GM12878 (cell line): ENCODE measurements around the gene SNX33. TPM values are rescaled to one million over a fixed set of nuclear protein-coding genes. Genes with fewer than 3 reads are reported as not detected.
A peak's percentile ranks its signal among the peaks of the same experiment; 100 is the strongest.

Experiments used
- ATAC-seq: fragments of 200-7000 bp; cut with Tn5 transposase; 3 replicates; pipeline ENCODE4 v1.9.1; 2020; ENCODE audit warnings: mild to moderate bottlenecking, moderate library complexity
- BruUV-seq: library from RNA; stranded (reverse); fragments of 400-500 nt; replicated peaks from 2 replicates; lab custom pipeline; 2021; lab: Mats Ljungman, UMichigan
- CTCF ChIA-PET: fragments of 300-600 bp; sonication (Branson Sonifier 250); formaldehyde crosslinking; extraction: SDS; loops from one replicate; lab custom pipeline; 2021; ENCODE audit warnings: inconsistent platforms; lab: Yijun Ruan, JAX
- POLR2A ChIA-PET: fragments of 350-600 bp; formaldehyde crosslinking; extraction: SDS; loops from one replicate; lab custom pipeline; 2021; ENCODE audit warnings: inconsistent platforms; lab: Charles Lee
- RAD21 ChIA-PET: fragments of 300-600 bp; sonication (Branson Sonifier 250); formaldehyde crosslinking; loops from one replicate; lab custom pipeline; 2023; ENCODE audit warnings: antibody characterized with exemption; ENCODE audit not compliant: unreplicated experiment; lab: Charles Lee
- SMC1A ChIA-PET: fragments of 300-600 bp; sonication (Branson Sonifier 250); formaldehyde crosslinking; loops from one replicate; lab custom pipeline; 2023; ENCODE audit not compliant: unreplicated experiment, uncharacterized antibody; lab: Charles Lee
- DNase-seq: peaks from one replicate; pipeline ENCODE4 v3.0.0-alpha.2; 2011; ENCODE audit warnings: low read depth, low spot score
- FAIRE-seq: peaks from 3 replicates; lab custom pipeline; 2011; peaks lifted over from hg19 to GRCh38; lab: Jason Lieb, UNC
- H2AFZ ChIP-seq: 2 replicates; pipeline ENCODE4 v1.6.0; 2011; ENCODE audit warnings: low read depth, low read length, control low read depth; ENCODE audit not compliant: control insufficient read depth
- H3K27ac ChIP-seq: 2 replicates; pipeline ENCODE4 v1.5.1; 2011; ENCODE audit warnings: control low read depth; ENCODE audit not compliant: control insufficient read depth, insufficient read depth
- H3K27me3 ChIP-seq, 2 experiments: replicated peaks in 1 of 2; 2 replicates each; pipeline versions ENCODE4 v1.6.0 to v1.6.1; 2011; ENCODE audit warnings: low read length in 1 of 2; ENCODE audit not compliant: control insufficient read depth in 2 of 2, insufficient read depth in 2 of 2
- H3K36me3 ChIP-seq, 2 experiments: 2 replicates each; pipeline ENCODE4 v1.5.1; 2011; ENCODE audit warnings: low read length in 1 of 2; ENCODE audit not compliant: control insufficient read depth in 2 of 2, insufficient read depth in 2 of 2
- H3K4me1 ChIP-seq: 2 replicates; pipeline ENCODE4 v1.6.1; 2011; ENCODE audit warnings: mild to moderate bottlenecking, low read length, moderate library complexity, mixed read lengths; ENCODE audit not compliant: control insufficient read depth, insufficient read depth
- H3K4me2 ChIP-seq: 2 replicates; pipeline ENCODE4 v1.6.0; 2011; ENCODE audit warnings: control low read depth; ENCODE audit not compliant: control insufficient read depth, insufficient read depth
- H3K4me3 ChIP-seq: fragments of 200-600 bp; sonication (generic); 2 replicates; pipeline ENCODE4 v1.5.1; 2016
- H3K79me2 ChIP-seq: 2 replicates; pipeline ENCODE4 v1.6.0; 2011; ENCODE audit warnings: low read length; ENCODE audit not compliant: control insufficient read depth, insufficient read depth
- H3K9ac ChIP-seq: 2 replicates; pipeline ENCODE4 v1.8.0; 2011; ENCODE audit warnings: low read length, control low read depth, mixed read lengths; ENCODE audit not compliant: control insufficient read depth, insufficient read depth
- H3K9me3 ChIP-seq: replicated peaks from 3 replicates; pipeline ENCODE4 v1.5.1; 2011; ENCODE audit warnings: mild to moderate bottlenecking, low read length; ENCODE audit not compliant: control insufficient read depth, insufficient read depth
- H4K20me1 ChIP-seq: 2 replicates; pipeline ENCODE4 v1.6.0; 2011; ENCODE audit not compliant: control insufficient read depth, insufficient read depth
- IRF4 ChIP-seq: IDR thresholded peaks from 2 replicates; pipeline ENCODE4 v1.6.1; 2011; ENCODE audit warnings: low read depth, low read length
- NFYB ChIP-seq: IDR thresholded peaks from 2 replicates; pipeline ENCODE4 v1.6.1; 2011; ENCODE audit warnings: low read depth, mild to moderate bottlenecking, low read length, improper control_type of control experiment, moderate library complexity; ENCODE audit not compliant: insufficient read depth
- SMC3 ChIP-seq: IDR thresholded peaks from 2 replicates; pipeline ENCODE4 v1.6.1; 2011; ENCODE audit warnings: low read length, improper control_type of control experiment, borderline replicate concordance
- SREBF1 ChIP-seq: IDR thresholded peaks from 2 replicates; pipeline ENCODE4 v1.6.1; 2012; ENCODE audit warnings: mild to moderate bottlenecking, low read length
- SREBF2 ChIP-seq: IDR thresholded peaks from 2 replicates; pipeline ENCODE4 v1.6.1; 2012; ENCODE audit warnings: mild to moderate bottlenecking, low read length
- WGBS: methylation state at CpG from one replicate; pipeline ENCODE4 v1.1.6; 2016; ENCODE audit warnings: low lambda C conversion rate; ENCODE audit not compliant: insufficient replicate concordance, insufficient coverage; ENCODE audit errors: missing lambda C conversion rate; 5-methylcytosine and 5-hydroxymethylcytosine counted together
- in situ Hi-C: fragments of 300-500 bp; cut with MboI; formaldehyde crosslinking; loops from 9 replicates; pipeline ENCODE4 v1.14.3; 2018; ENCODE audit warnings: mixed read lengths
- intact Hi-C: fragments of 100-400 bp; cut with micrococcal nuclease; formaldehyde crosslinking; loops from one replicate; pipeline ENCODE4 v1.14.2; 2022; ENCODE audit not compliant: unreplicated experiment
- polyA plus RNA-seq, 11 experiments: library from polyadenylated mRNA; depleted of rRNA in 4 of 11; unstranded in 6 of 11; stranded (reverse) in 5 of 11; fragments of >200 nt; fragmentation: Nextera tagmentation in 4 of 11; fragmentation: Illumina TruSeq in 1 of 11; extraction: Ambion mirVana in 4 of 11; extraction: Trizol in 1 of 11; gene quantifications; 1 replicate in 1 of 11; 2 replicates in 10 of 11; pipeline versions ENCODE4 v1.2.1 to v1.2.3, GENCODE V29; 2011 to 2016; ENCODE audit warnings: inconsistent platforms in 2 of 11, missing spikeins in 2 of 11, low read depth in 1 of 11
- total RNA-seq, 4 experiments: library from RNA; depleted of rRNA in 3 of 4; stranded (reverse); fragments of >200 nt in 3 of 4; fragmentation: Illumina TruSeq in 1 of 4; extraction: Trizol in 1 of 4; gene quantifications; 2 replicates each; pipeline versions ENCODE4 v1.2.1 to v1.2.3, GENCODE V29; 2013 to 2021
- TF ChIP-seq, protein P1 (sequence below): fragments of 150-350 bp; IDR thresholded peaks from 2 replicates; pipeline ENCODE4 v1.6.1; 2014; ENCODE audit warnings: mild to moderate bottlenecking, low read depth, low read length
- TF ChIP-seq, protein P2 (sequence below): IDR thresholded peaks from 2 replicates; pipeline ENCODE4 v1.6.1; 2012; ENCODE audit warnings: low read length, inconsistent platforms
- TF ChIP-seq, protein P3 (sequence below): fragments of 450-650 bp; formaldehyde crosslinking; IDR thresholded peaks from 2 replicates; pipeline ENCODE4 v1.4.0; 2022; ENCODE audit warnings: mild to moderate bottlenecking, moderate library complexity
- TF ChIP-seq, protein P4 (sequence below): fragments of 450-650 bp; conservative IDR thresholded peaks from 2 replicates; pipeline ENCODE4 v1.6.1; 2017; ENCODE audit warnings: mild to moderate bottlenecking, moderate library complexity

Gene SNX33
- total and polyA plus RNA-seq, 10 of the 15 experiments (the other 5 are each of a cell fraction or from before 2014, with no cell fraction given) = 0.13 to 1.9 (median 0.55) TPM

DNA sequence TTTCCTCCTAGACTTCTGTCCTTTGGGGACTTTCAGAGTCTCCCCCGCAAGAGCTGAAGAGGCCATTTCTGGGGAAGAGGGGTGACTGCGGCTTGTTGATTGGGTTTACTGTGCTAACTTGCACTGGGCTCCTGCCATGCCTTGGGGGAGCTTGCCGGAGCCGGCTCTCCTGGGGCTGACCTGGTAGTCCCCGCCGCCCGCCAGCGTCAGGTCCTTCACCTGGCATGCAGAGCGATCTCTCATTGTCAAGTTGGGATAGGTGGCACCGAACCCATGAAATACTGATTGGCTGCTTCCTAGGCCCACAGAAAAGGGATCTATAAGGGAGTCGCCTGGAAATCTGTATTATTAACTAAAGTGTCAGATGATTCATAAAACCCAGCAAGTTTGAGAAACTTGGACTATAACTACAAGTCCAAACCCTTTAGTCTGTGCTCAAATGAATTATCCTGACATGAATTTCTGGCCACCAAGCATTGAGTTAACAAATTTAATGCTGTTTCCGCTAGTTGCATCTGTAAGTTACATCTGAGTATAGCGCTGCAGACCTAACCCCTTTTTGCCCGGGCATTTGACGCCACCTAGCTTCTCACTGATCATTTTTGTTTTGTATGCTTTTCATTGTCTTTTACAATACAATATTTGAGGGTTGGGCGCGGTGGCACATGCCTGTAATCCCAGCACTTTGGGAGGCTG, 7.1 kb upstream of the SNX33 start:
- SMC1A ChIA-PET = interaction anchor here (0.7 to 3.9 kb wide), 17 partner anchors 10 to 273 kb away, joined by 3 to 27 read pairs (median 4); partner anchors contain the start of genes MAN2C1, SIN3A and SNUPN
- Histone ChIP-seq H4K20me1 (peaks cover 2% of the 10 kb centered on the region; the same call in 1 of the 2 replicates), H3K36me3 (no peaks in the 10 kb centered on the region; a peak in 1 of 4 replicates), H3K4me3 (peak overlapping the region; percentile 76), H3K79me2 (peaks cover 32% of the 10 kb centered on the region), H3K4me2 (peak overlapping the region; percentile 5), H3K9ac (peak overlapping the region; percentile 89), H3K27ac (peak overlapping the region; percentile 75), H3K4me1 (no peaks in the 10 kb centered on the region), H2AFZ (peak overlapping the region; percentile 88), H3K9me3 (no peaks in the 10 kb centered on the region), H3K27me3 (no peaks in the 10 kb centered on the region)
- peak; percentile 52 for DNase-seq
- TSS peak; percentile 95 for BruUV-seq
- intact Hi-C loops = loop anchor here (1.0 to 10.0 kb wide), 5 partner anchors 15 to 706 kb away; partner anchors contain the start of genes COX5A, MAN2C1 and SNUPN
- FAIRE-seq = no peak
- POLR2A ChIA-PET = interaction anchor here (0.5 to 5.0 kb wide), 15 partner anchors 11 to 694 kb away, joined by 3 to 110 read pairs (median 4); partner anchors contain the start of genes MAN2C1, PTPN9, SIN3A and SNUPN
- under 1% methylated on average over 17 of the region's 17 CpGs for WGBS
- RAD21 ChIA-PET = interaction anchor here (0.6 to 5.1 kb wide), 15 partner anchors 10 to 611 kb away, joined by 3 to 69 read pairs (median 4); partner anchors contain the start of genes MAN2C1, SIN3A and SNUPN
- CTCF ChIA-PET = interaction anchor here (0.6 to 5.5 kb wide), 24 partner anchors 8 to 277 kb away, joined by 3 to 86 read pairs (median 4); partner anchors contain the start of genes MAN2C1, SIN3A and SNUPN
- ATAC-seq = peak; percentile 58
- in situ Hi-C loops = no loop called here
- TF ChIP-seq, protein P1, sequence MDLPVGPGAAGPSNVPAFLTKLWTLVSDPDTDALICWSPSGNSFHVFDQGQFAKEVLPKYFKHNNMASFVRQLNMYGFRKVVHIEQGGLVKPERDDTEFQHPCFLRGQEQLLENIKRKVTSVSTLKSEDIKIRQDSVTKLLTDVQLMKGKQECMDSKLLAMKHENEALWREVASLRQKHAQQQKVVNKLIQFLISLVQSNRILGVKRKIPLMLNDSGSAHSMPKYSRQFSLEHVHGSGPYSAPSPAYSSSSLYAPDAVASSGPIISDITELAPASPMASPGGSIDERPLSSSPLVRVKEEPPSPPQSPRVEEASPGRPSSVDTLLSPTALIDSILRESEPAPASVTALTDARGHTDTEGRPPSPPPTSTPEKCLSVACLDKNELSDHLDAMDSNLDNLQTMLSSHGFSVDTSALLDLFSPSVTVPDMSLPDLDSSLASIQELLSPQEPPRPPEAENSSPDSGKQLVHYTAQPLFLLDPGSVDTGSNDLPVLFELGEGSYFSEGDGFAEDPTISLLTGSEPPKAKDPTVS = no peak
- TF ChIP-seq, protein P2, sequence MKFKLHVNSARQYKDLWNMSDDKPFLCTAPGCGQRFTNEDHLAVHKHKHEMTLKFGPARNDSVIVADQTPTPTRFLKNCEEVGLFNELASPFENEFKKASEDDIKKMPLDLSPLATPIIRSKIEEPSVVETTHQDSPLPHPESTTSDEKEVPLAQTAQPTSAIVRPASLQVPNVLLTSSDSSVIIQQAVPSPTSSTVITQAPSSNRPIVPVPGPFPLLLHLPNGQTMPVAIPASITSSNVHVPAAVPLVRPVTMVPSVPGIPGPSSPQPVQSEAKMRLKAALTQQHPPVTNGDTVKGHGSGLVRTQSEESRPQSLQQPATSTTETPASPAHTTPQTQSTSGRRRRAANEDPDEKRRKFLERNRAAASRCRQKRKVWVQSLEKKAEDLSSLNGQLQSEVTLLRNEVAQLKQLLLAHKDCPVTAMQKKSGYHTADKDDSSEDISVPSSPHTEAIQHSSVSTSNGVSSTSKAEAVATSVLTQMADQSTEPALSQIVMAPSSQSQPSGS = no peak
- TF ChIP-seq SREBF1 (peak; percentile 37; the same call in 1 of the 2 replicates), IRF4 (no peak), SREBF2 (no peak), SMC3 (peak; percentile 30; the same call in 1 of the 2 replicates), NFYB (no peak; the same call in 1 of the 2 replicates)
- TF ChIP-seq, protein P3, sequence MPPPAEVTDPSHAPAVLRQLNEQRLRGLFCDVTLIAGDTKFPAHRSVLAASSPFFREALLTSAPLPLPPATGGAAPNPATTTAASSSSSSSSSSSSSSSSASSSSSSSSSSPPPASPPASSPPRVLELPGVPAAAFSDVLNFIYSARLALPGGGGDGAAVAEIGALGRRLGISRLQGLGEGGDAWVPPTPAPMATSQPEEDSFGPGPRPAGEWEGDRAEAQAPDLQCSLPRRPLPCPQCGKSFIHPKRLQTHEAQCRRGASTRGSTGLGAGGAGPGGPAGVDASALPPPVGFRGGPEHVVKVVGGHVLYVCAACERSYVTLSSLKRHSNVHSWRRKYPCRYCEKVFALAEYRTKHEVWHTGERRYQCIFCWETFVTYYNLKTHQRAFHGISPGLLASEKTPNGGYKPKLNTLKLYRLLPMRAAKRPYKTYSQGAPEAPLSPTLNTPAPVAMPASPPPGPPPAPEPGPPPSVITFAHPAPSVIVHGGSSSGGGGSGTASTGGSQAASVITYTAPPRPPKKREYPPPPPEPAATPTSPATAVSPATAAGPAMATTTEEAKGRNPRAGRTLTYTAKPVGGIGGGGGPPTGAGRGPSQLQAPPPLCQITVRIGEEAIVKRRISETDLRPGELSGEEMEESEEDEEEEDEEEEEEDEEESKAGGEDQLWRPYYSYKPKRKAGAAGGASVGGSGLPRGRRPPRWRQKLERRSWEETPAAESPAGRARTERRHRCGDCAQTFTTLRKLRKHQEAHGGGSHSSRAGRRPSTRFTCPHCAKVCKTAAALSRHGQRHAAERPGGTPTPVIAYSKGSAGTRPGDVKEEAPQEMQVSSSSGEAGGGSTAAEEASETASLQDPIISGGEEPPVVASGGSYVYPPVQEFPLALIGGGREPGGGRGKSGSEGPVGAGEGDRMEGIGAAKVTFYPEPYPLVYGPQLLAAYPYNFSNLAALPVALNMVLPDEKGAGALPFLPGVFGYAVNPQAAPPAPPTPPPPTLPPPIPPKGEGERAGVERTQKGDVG = no peak
- TF ChIP-seq, protein P4, sequence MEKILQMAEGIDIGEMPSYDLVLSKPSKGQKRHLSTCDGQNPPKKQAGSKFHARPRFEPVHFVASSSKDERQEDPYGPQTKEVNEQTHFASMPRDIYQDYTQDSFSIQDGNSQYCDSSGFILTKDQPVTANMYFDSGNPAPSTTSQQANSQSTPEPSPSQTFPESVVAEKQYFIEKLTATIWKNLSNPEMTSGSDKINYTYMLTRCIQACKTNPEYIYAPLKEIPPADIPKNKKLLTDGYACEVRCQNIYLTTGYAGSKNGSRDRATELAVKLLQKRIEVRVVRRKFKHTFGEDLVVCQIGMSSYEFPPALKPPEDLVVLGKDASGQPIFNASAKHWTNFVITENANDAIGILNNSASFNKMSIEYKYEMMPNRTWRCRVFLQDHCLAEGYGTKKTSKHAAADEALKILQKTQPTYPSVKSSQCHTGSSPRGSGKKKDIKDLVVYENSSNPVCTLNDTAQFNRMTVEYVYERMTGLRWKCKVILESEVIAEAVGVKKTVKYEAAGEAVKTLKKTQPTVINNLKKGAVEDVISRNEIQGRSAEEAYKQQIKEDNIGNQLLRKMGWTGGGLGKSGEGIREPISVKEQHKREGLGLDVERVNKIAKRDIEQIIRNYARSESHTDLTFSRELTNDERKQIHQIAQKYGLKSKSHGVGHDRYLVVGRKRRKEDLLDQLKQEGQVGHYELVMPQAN = peak; percentile 54
